ENCODE data around the gene PHACTR3.

The PHACTR3 gene

DNA sequence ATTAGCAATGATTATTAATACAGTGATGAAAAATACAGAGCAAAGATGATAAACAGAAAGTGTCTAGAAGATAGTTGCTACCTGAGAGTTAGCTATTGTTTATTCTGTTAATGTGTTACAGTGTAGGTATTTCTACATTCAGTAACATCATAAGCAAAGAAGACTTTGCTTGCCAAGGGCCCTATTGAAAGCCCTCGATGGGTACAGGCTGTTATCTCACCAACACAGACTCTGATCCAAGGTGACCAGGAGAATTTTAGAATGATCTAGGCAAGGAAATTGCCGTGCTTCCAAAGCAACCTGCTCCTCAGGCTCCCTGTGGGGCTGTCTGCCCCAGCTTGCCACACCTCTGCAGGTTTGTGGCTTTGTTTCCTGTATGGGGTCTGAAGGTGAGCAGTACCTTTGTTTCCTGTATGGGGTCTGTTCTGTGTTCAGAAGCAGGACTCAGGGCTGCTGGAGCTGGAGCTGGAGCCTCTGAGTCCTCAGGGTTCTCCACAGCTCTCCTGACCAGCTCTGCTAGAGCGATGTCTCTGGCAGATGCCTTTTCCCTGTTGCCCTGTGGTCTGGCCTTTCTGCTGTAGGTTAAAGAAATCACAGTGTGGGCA, 32.5 kb downstream of the PHACTR3 start:
- H3K4me3 ChIP-seq (ENCODE audit: low read depth, low read length) = no peak overlapping the region
- TF ChIP-seq, protein P1, sequence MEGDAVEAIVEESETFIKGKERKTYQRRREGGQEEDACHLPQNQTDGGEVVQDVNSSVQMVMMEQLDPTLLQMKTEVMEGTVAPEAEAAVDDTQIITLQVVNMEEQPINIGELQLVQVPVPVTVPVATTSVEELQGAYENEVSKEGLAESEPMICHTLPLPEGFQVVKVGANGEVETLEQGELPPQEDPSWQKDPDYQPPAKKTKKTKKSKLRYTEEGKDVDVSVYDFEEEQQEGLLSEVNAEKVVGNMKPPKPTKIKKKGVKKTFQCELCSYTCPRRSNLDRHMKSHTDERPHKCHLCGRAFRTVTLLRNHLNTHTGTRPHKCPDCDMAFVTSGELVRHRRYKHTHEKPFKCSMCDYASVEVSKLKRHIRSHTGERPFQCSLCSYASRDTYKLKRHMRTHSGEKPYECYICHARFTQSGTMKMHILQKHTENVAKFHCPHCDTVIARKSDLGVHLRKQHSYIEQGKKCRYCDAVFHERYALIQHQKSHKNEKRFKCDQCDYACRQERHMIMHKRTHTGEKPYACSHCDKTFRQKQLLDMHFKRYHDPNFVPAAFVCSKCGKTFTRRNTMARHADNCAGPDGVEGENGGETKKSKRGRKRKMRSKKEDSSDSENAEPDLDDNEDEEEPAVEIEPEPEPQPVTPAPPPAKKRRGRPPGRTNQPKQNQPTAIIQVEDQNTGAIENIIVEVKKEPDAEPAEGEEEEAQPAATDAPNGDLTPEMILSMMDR (IDR thresholded peaks at IDR 0.05; ENCODE audit: borderline replicate concordance, insufficient read depth, low read depth, low read length) = no peak

DNA sequence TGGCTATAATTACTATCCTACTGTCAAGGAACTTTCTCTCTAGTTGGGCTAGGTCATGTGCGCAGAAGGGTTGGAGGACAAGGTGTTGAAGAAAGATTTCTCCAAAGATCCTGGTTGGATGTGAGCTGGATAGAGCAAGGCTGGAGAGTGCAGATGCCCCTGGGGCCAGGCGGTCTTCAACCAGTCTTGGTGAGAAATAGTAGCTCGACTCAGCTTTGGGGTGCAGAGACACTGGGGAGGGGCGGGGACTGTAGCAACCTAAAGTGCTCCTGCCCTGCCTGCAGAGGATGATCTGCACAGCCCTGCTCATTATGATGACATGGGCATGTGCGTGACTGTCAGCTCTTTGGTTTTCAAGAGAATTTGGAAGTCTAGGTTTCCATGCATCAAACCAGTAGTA, 35.9 kb downstream of the PHACTR3 start:
- TF ChIP-seq, protein P1 (IDR thresholded peaks at IDR 0.05; ENCODE audit: borderline replicate concordance, insufficient read depth, low read depth, low read length) = no peak
- H3K4me3 ChIP-seq (ENCODE audit: low read depth, low read length) = no peak overlapping the region

DNA sequence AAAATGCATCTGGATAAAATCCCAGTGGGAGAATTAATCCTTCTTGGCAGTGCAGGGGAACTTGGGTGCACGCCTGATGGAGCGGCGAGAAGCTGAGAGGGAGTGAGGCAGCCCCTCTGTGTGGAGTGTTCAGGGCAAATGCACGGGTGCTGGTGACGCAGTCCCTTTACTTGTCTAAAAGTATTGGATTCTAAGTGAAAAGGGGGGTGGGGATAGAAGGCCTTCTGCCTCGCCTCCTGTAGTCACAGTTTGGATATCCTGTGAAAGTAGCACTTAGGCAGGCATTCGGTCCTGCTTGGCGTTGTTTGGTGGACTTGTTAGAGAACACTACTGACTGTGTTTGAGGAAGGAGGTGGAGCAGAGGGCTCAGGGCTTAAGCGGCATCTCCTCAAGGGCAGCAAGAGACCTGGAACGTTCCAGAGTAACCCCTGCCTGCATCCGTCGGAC, 39.3 kb downstream of the PHACTR3 start:
- no peak overlapping the region for H3K4me3 ChIP-seq (ENCODE audit: low read depth, low read length)
- TF ChIP-seq, protein P1 (IDR thresholded peaks at IDR 0.05; ENCODE audit: borderline replicate concordance, insufficient read depth, low read depth, low read length) = no peak

DNA sequence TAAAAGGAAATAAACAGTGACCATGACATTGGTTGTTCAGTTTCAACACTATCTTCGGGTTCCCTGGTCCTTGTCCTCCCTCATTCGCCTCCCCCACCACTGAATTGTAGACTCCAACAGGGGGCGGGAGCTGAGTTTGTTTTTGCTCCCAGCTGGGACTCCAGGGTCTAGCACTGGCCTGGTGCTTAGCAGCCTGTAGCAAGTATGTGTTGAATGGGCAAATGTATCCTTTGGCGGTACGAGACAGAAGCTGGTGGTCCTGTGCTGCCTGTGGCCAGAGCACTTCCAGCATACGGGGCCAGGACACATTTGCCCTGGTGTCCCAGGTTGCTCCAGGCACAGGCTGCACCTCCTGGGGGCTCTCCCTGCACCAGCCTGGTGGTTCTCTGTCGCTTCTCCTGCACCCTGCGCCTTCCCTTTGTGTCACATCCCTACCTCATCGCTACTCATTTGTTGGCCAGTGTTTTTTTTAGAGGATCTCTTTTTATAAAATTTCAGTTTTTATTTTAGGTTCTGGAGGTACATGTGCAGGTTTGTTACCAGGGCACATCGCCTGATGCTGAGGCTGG, 40.1 kb downstream of the PHACTR3 start:
- no peak overlapping the region for H3K4me3 ChIP-seq (ENCODE audit: low read depth, low read length)
- TF ChIP-seq, protein P1 (IDR thresholded peaks at IDR 0.05; ENCODE audit: borderline replicate concordance, insufficient read depth, low read depth, low read length) = no peak

DNA sequence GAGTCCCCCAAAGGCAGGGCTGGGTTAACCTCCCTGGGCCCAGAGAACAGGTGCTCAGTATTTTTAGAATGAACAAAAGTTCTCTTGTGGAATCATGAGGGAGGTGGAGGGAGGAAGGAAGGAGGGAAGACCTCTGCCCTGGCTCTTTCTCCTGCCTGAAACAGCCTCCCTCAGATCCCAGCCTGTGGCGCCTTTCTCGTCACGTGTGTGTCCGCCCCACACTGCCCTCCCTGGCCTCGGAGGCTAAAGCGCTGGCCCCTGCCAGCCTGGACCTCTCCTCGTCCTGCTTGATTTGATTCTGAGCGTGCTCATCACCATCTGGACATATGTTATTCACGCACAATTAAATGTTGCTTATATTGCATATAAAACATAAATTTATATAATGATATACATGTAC, 40.9 kb downstream of the PHACTR3 start:
- no peak overlapping the region for H3K4me3 ChIP-seq (ENCODE audit: low read depth, low read length)
- TF ChIP-seq, protein P1 (IDR thresholded peaks at IDR 0.05; ENCODE audit: borderline replicate concordance, insufficient read depth, low read depth, low read length) = no peak

DNA sequence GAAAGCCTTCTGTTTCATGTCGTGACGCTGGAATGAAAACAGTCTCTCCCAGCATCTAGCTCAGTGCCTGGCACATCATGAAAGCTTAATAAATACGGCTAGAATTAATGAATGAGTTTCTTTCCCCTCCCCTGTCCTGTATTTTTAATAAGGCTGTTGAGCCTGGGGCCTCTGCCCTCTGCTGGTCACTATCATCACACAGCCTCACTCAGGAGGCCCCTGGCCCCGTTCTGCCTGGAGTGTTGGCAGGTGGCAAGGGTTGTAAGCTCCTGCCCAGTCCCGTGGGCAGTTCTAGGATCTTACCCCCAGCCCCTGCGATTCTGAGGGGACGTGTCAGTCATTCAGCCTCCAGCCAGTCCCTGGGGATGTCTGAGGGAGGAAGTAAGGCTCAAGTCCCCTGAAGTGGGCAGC, 41.4 kb downstream of the PHACTR3 start:
- H3K4me3 ChIP-seq (ENCODE audit: low read depth, low read length) = no peak overlapping the region
- TF ChIP-seq, protein P1 (IDR thresholded peaks at IDR 0.05; ENCODE audit: borderline replicate concordance, insufficient read depth, low read depth, low read length) = no peak

DNA sequence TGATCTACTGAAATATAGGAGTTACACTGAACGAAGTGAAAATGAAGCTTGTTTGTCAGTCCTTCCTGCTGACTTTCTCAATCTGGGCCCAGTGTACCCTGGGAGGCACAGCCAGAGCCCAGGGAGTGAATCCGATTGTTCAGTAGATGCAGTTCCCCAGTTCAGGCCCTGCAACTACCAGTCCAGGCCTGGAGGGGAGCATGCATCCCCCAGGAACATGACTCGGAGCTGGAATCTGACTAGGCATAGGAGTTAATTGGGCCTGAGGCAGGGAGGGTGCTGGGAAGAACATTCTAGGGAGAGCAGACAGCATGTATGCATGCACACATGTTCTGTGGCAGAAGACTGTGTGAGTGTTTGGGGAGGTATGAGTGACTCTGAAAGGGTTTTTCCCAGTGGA, 42.1 kb downstream of the PHACTR3 start:
- no peak overlapping the region for H3K4me3 ChIP-seq (ENCODE audit: low read depth, low read length)
- TF ChIP-seq, protein P1 (IDR thresholded peaks at IDR 0.05; ENCODE audit: borderline replicate concordance, insufficient read depth, low read depth, low read length) = no peak

Measured in GM12875 (cell line).